LNCaP clone FGC (cell line): ENCODE results near the gene B3GNT7.

Experiments
- DNase-seq: peaks from one replicate; pipeline ENCODE4 v3.0.0-alpha.2; 2011; ENCODE audit warnings: low read depth
- H3K4me3 ChIP-seq: 2 replicates; pipeline ENCODE4 v1.5.1; 2011; ENCODE audit warnings: mild to moderate bottlenecking, low read depth, low read length, control low read depth
- TF ChIP-seq, protein P1 (sequence below): IDR thresholded peaks from 2 replicates; pipeline ENCODE4 v1.5.1; 2012; ENCODE audit warnings: mild to moderate bottlenecking; ENCODE audit not compliant: control insufficient read depth, insufficient read depth; ENCODE audit errors: extremely low read depth

Gene B3GNT7

DNA sequence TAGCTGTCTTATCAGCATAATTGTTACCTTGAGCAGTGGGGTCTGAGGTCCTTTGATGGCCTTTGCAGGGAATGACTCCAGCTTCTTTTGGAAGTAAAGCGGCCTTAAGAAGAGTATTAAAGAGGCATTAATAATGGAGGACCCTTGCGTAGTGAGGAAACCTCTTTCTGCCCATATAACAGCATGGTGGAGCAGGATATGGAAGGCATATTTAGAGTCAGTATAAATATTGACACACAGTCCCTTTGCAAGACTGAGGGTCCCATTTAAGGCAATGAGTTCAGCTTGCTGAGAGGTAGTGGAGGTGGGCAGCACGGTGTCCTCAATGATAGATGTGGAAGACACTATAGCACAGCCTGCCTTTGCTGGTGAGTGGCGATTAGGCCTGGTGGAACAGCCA lies 36.1 kb downstream of the B3GNT7 start:
- TF ChIP-seq, protein P1, sequence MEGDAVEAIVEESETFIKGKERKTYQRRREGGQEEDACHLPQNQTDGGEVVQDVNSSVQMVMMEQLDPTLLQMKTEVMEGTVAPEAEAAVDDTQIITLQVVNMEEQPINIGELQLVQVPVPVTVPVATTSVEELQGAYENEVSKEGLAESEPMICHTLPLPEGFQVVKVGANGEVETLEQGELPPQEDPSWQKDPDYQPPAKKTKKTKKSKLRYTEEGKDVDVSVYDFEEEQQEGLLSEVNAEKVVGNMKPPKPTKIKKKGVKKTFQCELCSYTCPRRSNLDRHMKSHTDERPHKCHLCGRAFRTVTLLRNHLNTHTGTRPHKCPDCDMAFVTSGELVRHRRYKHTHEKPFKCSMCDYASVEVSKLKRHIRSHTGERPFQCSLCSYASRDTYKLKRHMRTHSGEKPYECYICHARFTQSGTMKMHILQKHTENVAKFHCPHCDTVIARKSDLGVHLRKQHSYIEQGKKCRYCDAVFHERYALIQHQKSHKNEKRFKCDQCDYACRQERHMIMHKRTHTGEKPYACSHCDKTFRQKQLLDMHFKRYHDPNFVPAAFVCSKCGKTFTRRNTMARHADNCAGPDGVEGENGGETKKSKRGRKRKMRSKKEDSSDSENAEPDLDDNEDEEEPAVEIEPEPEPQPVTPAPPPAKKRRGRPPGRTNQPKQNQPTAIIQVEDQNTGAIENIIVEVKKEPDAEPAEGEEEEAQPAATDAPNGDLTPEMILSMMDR: no peak
- H3K4me3 ChIP-seq: no peak overlapping the region
- DNase-seq: no peak

- TF ChIP-seq, protein P1: no peak
- DNase-seq: no peak
- no peak overlapping the region for H3K4me3 ChIP-seq
Observed at GRCh38 chr2:231433990-231434389, 38.5 kb downstream of the B3GNT7 start.

DNA sequence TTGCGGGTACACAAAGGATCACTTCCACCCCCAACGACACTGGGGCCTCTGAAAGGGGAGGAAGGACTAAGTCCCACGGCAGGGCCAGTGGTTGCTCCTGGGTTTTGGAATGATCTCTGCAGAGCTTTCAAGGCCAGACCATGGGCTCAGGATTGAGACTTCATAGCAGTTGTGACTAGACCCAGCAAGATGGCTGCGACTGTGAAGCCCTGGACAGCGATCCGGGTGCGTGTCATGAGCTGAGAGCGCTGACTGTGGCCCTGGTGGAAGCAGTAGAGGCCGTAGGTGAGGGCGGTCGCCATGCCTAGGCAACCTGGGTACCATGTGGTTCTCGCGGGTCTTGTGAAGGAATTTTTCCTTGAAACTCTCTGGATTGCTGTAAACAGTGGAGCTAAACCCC lies 41.4 kb downstream of the B3GNT7 start:
- no peak overlapping the region for H3K4me3 ChIP-seq
- DNase-seq: no peak
- TF ChIP-seq, protein P1: no peak

DNA sequence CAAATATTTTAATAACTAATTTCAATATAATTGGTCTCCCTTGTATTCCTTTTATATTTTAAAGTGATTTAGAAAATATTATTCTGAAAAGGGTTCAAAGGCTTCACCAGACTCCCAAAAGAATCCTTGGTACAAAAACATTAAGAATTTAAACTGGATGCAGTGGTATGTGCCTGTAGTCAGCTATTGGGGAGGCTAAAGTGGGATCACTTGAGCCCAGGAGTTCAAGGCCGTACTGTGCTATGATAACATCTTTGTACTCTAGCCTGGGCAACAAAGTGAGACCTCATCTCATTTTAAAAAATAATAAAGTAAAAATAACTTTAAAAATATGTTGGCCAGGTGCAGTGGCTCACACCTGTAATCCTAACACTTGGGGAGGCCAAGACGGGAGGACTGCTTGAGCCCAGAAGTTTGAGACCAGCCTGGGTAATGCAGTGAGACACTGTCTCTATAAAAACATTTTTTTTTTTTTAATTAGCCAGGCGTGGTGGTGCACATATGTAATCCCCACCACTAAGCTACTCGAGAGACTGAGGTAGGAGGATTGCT lies 54.1 kb downstream of the B3GNT7 start:
- H3K4me3 ChIP-seq: no peak overlapping the region
- TF ChIP-seq, protein P1: no peak

GRCh38 chr2:231450548-231450989 lies 55.1 kb downstream of the B3GNT7 start:
- no peak for DNase-seq
- TF ChIP-seq, protein P1: no peak
- H3K4me3 ChIP-seq: no peak overlapping the region

More for the DNA sequence above, 54.1 kb downstream of the B3GNT7 start:
- DNase-seq: no peak
